ENCODE data around the gene SLC8A2.
"Not testable (repeated sequence)": the region's sequence is repeated elsewhere in the genome, so short reads cannot be mapped to it uniquely, and the experiment has no call there.

The SLC8A2 gene

DNA sequence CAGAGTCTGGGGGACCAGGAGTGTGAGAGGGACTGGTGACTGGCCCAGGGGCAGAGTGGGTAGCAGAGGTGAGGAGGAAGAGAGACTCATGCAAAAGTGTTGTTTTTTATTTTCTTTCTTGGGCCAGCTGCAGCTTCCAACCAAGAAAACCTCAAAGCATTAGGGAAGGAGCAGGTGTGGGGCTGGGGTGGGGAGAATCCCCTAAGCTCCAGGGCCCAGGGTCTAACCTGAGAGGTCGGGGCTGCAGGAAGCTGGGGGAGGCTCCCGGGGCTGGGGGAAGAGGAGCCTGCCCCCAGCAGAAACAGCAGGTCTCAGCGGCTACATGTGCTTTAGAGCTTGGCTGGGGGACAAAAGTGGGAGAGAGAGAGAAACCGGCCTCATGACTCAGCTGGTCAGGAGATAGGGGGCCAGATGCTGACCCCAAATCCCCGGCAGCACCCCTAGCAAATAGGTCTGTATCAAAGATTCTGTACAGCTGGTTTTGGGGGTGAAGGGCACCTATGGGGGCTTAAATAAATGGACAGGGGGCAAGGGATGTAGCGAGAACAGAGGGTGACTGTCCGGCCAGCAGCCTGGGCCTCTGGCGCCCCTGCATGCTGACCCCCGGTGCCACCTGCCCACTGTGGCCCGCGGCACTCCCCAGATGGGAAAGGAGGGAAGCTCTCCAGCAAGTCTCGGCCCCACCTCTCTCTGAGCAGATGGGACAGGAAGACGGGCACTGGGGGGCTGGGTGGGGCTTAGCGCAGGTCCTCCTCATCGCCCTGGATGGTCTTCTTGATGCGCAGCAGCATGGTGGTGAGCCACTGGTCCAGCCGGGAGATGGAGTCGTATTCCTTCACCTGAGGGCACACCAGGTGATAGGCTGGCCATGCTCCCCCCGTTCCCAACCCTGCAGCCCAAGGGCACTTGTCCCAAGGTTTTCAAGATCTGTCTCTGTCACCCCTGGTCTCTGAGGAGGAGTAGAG, 16.1 kb upstream of the SLC8A2 start:
- DNase-seq (ENCODE audit: low read depth) = no peak

DNA sequence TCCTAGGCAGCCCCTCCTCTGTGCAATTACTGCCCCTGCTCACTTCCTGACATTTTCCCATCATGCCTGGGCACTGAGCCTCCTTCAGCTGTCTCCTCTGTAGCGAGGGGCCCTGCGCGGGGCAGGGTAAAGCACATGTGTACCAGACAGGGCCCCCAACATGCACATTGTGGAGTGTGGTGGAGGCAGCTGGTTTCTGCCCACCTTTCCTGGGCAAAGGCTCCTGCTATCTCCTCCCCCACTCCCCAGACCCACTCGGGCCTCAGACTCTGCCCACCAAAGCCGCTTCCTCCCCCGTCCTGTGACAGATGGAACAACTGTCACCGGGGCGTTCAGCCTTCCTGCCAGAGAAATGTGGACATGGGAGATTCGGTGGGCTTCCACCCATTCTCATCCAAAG, 15.2 kb upstream of the SLC8A2 start:
- DNase-seq (ENCODE audit: low read depth) = no peak

DNA sequence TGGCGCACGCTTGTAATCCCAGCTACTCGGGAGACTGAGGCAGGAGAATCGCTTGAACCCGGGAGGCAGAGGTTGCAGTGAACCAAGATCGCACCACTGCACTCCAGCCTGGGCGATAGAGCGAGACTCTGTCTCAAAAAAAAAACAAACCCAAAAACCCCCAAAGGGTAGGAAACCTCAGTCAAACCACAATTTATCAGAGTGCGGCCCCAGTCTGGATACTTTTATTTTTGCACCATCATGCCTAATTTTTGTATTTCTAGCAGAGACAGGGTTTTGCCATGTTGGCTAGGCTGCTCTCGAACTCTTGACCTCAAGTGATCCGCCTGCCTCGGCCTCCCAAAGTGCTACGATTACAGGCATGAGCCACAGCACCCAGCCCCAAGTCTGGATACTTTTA, 14.5 kb upstream of the SLC8A2 start:
- not testable (repeated sequence) for DNase-seq (ENCODE audit: low read depth)

DNA sequence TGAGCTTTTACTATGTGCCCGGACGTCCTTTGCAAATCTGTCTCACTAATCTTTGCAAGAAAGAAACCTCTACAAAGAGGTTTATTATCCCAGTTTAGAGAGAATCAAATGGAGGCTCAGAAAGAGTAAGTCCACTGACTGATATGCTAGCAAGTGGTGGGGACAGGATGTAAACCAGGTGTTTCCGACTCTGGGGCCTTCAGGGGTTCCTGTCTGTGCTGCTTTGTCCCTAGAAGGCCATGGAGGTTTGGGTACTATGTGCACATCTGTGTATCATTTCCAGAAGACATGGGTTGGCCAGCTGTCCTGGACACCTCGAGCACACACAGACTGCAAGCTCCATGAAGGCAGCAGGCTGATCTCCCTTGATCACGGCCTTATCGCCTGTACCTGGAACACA, 13.5 kb upstream of the SLC8A2 start:
- no peak for DNase-seq (ENCODE audit: low read depth)

DNA sequence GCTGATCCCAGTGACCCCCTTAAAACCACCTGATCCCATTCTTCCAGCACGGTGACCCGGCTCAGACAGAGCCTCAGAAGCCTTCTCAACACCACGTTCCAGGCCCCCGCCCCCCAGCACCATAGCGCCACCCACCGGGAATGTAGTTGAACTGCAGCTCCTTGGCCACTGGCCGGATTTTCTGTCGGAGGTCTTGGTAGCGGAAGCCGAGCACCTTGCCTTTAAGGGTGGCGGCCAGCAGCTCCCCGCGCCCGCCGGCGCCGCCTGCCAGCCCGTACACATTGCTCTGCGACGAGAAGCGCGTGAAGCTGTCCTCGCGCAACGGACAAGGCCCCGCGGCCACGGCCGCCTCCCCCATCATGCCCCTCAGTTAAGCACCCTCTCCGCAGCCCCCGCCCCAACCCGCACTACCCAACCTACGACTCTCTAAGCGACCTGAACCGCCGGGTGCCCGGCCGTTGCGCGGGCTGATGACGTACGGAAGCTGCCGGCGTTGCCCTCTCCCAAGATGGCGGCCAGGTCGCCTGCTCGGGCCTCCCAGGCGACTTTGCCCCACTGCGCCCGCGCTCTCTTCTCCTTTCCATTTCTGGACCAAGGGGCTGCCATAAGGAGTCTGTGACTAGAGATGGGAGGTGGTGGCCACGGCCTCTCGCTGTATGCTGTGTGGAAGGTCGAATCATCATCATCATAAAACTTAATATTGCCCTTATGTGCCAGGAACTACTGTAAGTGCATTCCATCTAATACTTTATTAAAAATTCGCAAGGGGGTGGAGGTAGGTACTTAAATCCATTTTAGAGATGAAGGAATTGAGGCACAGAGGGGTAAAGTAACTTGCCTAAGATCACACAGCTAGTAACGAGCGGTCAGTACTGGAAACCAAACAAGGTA, 12.4 kb upstream of the SLC8A2 start, which contains the start of gene KPTN:
TSS of gene KPTN (minus strand) at position 420 of the 891 bp plus-strand sequence. CDS start at position 361, 59 bp downstream.
- peak; percentile 89 for DNase-seq (ENCODE audit: low read depth)

DNA sequence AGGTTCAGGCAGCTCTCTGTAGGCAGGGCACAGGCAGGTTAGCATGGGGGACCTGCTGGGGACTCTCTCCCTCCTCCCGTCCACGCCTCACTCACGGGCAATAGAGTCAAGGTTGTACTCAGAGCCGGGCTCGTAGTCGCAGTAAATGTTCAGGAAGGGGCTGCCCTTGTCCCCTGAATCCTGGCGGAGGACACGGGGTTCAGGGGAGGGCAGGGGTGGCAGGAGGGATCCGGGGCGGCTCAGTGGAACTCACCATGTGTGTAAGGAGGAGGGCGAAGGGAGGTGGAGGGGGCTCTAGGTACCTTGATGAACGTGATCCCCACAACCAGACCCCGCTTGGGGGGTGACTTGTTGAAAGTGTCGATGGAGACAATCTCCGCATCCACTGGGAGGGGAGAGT, 11.5 kb upstream of the SLC8A2 start:
- DNase-seq (ENCODE audit: low read depth) = no peak

DNA sequence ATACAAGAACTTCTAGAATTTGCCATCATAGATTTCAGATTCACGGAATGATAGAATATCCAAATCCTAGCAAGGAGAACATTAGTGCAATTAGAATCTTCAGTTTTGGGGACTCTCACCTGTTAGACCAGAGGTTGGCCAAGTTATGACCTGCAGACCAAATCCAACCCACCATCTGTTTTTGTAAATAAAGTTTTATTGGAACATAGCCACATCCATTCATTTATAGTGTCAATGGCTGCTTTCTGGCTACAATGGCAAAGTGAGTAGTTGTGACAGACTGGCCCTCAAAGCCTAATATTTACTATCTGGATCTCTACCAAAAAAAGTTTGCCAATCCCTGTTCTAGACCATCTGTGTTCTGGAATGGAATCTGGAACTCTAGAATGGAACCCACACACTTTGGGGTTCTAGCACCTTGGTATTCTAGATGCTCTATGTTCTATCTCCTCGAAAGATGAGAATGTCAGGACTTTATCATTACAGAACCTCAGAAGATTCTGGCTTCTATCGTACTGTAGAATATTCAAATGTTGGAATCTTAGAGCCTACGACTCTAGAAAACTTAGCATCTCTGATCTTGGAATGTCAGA, 9.9 kb upstream of the SLC8A2 start:
- DNase-seq (ENCODE audit: low read depth) = no peak

DNA sequence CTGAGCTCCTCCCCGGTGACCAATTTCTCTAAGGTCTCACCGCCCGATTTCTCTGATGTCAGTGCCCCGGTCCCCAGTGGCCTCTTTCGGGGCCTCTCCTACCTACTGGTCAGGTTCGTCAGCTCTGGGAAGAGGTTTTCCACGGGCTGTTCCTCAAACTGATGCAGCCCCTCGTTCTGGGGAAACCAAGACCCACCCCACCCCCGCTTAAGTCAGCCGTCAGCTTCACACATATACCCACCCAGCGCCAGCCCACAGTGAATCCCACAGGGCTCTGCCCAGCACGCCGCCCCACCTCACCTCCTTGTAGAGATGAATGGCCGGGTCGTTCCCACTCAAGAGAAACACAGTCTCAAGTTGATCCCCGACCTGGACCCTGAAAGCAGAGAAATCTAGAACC, 9.0 kb upstream of the SLC8A2 start:
- no peak for DNase-seq (ENCODE audit: low read depth)

DNA sequence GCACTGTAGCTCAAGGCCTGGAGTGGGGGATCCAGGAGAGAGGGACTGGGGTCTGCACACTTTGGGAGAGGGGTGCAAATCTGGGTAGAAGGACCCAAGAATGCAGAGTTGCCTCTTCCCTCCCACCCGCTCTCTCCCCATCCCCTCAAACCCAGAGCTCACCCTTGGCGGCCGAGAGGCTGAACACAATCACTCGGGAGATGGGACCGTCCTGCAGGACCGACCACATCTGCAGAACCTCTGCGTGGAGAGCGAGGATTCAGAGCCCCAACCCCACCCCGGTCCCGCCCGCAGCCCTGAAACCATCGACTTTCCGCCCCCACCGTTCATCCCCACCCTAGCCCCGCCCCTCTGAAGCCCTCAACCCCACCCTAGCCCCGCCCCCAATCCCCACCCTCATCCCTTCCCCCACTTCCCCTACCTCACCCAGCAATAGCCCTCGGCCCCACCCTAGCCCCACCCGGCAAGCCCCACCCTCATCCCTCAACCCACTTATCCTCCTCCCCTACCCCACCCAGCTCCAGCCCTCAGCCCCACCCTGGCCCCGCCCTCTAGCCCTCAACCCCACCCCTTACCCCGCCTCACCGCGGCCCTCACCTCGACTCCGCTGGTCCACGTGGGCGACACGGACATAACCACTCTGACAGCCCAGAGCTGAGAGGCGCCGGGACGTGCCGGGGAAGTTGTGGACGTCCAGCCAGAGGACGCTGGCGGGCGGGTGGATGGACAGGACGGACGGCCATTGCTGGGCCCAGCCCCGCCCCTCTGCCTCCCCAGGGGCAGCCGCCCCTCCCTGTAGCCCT, 8.2 kb upstream of the SLC8A2 start:
- DNase-seq (ENCODE audit: low read depth) = no peak

DNA sequence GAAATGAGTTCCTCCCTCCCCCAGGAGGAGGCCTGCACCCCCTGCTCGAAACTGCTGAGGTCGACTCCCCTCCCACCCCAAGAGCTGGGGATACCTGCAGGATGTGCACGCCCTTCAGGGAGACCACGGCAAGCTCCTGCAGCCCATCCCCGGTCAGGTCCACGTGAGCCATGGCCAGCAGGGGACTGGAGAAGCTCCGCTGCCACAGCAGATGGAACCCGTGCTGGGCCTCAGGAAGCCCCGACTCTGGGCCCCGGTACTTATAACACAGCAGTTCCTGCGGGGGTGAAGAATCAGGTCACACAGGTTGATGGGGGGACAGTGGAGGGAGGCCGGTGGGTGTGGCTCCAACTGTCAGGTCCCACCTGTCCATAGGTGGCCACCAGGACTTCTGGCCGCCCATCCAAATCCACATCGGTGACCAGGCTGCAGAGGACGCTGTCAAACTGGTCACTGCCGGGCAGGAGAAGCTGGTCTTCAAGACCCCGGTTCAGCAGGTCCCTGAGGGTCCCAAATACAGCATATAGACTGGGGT, 4.8 kb upstream of the SLC8A2 start:
- no peak for DNase-seq (ENCODE audit: low read depth)

DNA sequence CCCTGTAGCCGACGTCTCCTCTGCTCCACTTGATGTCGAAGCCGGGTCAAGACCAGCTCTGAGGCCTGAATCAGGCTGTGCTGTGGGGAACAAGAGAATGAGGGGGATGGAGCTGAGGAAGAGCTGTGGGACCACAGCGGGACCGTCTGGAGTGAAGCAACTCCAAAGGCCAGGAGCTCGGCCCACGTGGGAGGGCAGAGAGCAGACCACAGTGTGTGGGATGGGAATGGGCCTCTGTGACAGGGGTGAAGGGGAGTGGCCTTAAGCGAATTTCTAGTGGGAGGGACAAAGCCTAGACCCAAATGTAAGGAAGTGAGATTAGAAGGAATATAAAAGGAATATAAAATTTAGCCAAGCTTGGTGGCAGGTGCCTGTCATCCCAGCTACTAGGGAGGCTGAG, 3.8 kb upstream of the SLC8A2 start:
- DNase-seq (ENCODE audit: low read depth) = no peak

DNA sequence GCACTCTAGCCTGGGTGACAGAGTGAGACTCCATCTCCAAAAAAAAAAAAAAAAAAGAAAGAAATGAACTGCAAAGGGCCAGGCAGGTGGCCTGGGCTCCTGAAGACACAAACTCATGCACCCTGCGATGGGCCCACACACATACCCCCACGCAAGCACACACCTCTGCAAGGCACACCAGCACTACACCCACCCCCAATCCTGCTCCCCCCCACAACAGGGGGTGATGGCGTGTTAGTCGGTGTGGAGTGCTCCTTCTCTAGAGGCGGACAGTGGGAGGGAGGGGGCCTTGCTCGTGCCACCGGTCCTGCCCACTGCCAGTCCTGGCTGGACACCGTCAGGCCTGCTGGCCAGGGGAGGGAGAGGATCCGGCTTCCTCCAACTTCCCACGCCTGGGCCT, 1.6 kb upstream of the SLC8A2 start:
- no peak for DNase-seq (ENCODE audit: low read depth)

DNA sequence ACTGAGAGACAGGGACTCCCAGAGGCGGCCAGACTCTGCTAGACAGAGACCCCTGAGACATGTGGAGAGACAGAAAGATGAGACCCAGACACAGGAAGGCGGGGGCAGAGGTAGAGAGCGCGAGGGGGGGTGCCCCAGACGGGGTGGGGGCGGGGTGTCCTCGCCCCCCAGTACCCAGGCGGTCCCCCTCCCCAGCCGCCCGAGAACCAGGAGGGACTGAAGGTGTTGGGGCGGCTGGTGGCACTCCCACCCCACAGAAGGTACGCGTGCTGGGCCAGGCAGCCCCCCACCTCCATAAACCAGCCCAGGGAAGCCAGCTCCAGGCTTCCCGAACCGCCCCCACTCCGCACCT, 336 bp downstream of the SLC8A2 start:
- no peak for DNase-seq (ENCODE audit: low read depth)

DNA sequence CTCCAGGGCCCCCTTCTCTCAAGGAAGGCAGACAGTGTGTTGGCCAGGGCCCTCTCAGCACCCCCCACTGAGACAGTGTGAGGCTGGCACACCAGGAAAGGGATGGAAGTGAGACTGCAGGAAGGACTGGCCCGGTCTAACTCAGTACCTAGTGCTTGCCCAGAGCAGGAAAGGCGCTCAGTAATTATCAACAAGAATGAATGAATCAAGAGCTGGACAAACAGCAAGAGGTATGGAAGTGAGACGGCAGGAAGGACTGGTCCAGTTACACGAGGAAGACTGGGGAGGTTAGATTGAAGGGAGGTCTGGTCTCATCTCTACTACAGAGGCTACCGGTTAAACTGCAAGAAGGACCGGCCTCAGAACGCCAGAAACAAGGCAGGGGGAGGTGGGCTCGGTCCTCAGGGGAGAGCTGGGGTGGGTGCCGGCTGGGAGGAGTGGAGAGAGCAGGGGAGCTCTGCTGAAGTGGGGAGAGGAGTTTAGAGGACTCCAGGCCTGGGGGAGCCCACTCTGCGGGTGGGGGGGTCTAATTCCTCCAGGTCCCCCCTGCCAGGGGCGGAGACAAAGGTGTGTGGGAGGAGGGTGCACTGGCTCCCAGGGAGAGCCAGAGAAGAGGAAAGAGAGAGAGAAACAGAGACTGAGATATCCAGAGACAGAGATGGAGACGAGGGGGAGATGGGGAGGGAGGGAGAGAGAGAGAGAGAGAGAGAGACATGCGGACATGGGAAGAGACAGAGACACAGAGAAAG, 1.1 kb downstream of the SLC8A2 start:
- DNase-seq (ENCODE audit: low read depth) = no peak

DNA sequence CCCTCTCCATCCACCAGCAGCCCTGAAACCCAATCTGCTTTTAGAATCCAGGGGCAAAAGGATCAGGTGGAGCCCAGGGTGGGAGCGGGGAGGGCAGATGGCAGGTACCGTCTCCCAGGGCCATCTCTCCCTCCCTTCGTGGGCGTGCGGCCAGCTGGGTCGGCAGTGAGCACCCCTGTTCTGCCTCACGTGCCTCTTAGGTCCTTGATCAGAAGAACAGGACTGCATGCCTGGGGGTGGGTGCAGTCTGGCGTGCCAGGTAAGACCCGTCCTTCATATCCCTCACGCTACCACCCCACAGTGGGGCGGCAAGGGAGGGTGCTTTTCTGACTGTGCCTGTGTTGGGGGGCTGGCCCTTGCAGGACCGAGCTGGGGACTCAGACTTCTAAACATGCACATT, 2.0 kb downstream of the SLC8A2 start:
- no peak for DNase-seq (ENCODE audit: low read depth)

DNA sequence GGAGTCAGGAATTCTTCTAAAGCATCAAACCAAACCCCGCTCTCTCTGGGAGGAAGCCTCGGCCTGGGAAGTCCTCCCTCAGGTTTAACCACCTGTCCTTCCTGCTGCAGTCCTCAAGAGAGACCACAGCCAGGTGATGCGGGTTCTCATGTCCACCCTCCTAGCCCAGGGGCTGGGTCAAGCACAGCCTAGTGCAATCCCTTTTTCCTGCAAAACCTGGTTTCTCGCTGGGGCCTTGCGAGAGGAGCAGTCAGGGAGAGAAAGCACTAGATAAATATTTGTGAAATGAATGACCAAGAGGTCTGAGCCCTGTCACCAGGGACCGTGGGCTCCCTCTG, 2.4 kb downstream of the SLC8A2 start:
- no peak for DNase-seq (ENCODE audit: low read depth)

DNA sequence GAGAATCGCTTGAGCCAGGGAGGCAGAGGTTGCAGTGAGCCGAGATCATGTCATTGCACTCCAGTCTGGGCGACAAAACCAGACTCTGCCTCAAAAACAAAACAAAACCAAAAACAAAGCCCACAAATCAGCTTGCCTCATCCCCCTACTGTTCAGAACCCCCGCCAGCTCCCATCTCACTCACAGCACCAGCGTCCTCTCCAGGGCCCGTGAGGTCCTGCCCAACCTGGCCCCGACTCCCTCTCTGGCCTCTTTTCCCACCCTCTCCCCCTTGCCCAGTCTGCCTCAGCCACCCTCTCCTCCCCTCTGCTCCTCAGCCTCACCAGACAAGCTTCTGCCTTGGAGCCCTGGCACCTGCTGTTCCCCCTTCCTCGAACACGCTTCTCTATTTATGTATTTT, 3.8 kb downstream of the SLC8A2 start:
- no peak for DNase-seq (ENCODE audit: low read depth)

DNA sequence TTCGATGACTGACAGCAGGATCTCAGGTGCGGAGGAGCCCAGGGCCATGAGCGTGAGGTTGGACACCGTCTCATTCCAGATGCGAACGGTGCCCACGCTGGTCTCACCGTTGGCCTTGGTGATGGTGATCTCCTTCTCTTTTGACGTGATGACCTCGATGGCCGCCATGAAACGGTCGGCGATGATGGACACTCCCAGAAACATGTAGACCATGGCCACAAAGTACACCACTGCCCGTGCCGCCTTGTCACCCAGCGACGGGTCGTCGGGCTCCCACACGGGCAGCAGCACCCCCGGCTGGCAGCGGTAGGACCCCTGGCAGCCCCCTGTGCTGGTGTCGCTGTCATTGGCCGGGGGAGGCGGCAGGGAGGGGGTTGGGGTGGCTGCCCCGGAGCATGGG, 5.7 kb downstream of the SLC8A2 start:
- DNase-seq (ENCODE audit: low read depth) = no peak

DNA sequence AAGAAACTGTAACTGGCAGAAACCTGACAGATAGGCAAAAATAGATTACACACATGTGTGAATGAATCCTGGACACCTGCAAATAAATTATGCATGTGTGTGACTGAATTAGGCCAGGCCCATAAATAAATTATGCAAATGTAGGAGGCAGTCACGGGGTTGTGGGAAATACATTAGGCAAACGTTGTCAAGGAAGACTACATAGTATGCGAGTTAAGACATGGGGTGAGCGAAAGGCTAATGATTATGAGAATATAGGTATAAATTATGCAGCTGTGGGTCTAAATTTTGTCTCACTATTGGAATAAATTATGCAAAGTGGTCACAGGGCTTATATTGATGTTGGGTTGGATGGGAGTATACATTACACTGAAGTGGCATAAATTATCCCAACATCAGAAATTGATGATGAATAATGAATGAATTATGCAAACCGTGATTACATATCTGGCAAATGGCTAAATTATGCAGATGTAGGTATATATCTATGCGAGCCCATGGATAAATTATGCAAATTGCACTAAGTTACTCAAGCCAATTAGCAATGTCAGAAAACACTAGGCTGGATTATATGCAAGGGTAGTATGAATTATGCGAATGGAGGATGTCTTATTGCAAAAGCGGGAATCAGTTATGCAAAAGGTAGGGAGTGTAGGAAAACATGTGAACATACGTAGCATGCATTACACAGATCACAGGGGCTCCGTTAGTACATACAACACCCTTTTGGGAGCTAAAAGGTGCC, 6.8 kb downstream of the SLC8A2 start:
- DNase-seq (ENCODE audit: low read depth) = no peak

DNA sequence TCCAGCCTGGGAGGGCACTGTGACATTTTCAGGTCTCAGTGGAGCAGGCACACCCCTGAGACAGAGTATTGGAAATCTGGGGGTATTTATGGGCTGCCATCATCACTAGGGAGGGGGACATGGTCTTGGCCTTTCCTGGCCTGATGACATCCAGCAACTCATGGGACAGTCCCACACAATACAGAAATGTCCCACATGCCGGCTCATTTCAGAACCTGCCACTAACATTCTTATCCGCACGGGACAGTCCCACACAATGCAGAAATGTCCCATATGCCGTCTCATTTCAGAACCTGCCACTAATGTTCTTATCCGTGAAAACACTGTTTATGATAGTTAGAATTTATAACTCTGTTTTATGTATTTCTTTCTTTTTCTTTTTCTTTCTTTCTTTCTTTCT, 9.8 kb downstream of the SLC8A2 start:
- no peak for DNase-seq (ENCODE audit: low read depth)

Data from fibroblast of gingiva (primary cell).